ELR (cell line): ENCODE results near the gene FKBP1A.

Experiments used
- DNase-seq: peaks from one replicate; pipeline ENCODE4 v3.0.0-alpha.2; 2015; ENCODE audit warnings: low read depth

The FKBP1A gene

GRCh38 chr20:1386323-1386722 is 6.5 kb downstream of the FKBP1A start:
- no peak for DNase-seq

GRCh38 chr20:1383623-1384404 is 9.0 kb downstream of the FKBP1A start:
- no peak for DNase-seq

GRCh38 chr20:1382670-1383069 is 10.2 kb downstream of the FKBP1A start:
- DNase-seq, result no peak

- DNase-seq, result no peak
Observed at GRCh38 chr20:1381753-1382591, 10.9 kb downstream of the FKBP1A start.

- no peak for DNase-seq
Observed at GRCh38 chr20:1378735-1379125, 14.1 kb downstream of the FKBP1A start.

GRCh38 chr20:1377984-1378734 is 14.7 kb downstream of the FKBP1A start:
- peak; percentile 89 for DNase-seq

- DNase-seq, result no peak
Observed at GRCh38 chr20:1377341-1377871, 15.4 kb downstream of the FKBP1A start.

- DNase-seq, result no peak
Observed at GRCh38 chr20:1376408-1377270, 16.2 kb downstream of the FKBP1A start.

- no peak for DNase-seq
Observed at GRCh38 chr20:1376007-1376406, 16.8 kb downstream of the FKBP1A start.

GRCh38 chr20:1375515-1375914 is 17.3 kb downstream of the FKBP1A start:
- DNase-seq, result peak; percentile 78

- no peak for DNase-seq
Observed at GRCh38 chr20:1374246-1374645, 18.6 kb downstream of the FKBP1A start.

GRCh38 chr20:1373614-1374013 is 19.2 kb downstream of the FKBP1A start:
- no peak for DNase-seq

GRCh38 chr20:1373036-1373435 is 19.8 kb downstream of the FKBP1A start:
- DNase-seq, result no peak

- DNase-seq, result no peak
Observed at GRCh38 chr20:1371830-1372539, 20.9 kb downstream of the FKBP1A start.

GRCh38 chr20:1371202-1371782 is 21.6 kb downstream of the FKBP1A start:
- no peak for DNase-seq

GRCh38 chr20:1370548-1371110 is 22.2 kb downstream of the FKBP1A start:
- DNase-seq, result no peak

- DNase-seq, result no peak
Observed at GRCh38 chr20:1369970-1370369, 22.9 kb downstream of the FKBP1A start.

GRCh38 chr20:1368448-1369199 is 24.2 kb downstream of the FKBP1A start:
- peak; percentile 65 for DNase-seq

- no peak for DNase-seq
Observed at GRCh38 chr20:1367479-1367878, 25.4 kb downstream of the FKBP1A start.
